CD4-positive, CD25-positive, alpha-beta regulatory T cell (primary cell): ENCODE results near the gene PTH1R. TPM values are rescaled to one million over a fixed set of nuclear protein-coding genes. Genes with fewer than 3 reads are reported as not detected.

Experiments used
- polyA plus RNA-seq, 4 donors: library from polyadenylated mRNA; unstranded; fragments of 300-500 nt; fragmentation: Illumina TruSeq; gene quantifications; one replicate each; pipeline ENCODE4 v1.2.3, GENCODE V29; 2021
- total RNA-seq: library from RNA; stranded (reverse); gene quantifications from one replicate; pipeline ENCODE4 v1.2.3, GENCODE V29; 2022

The PTH1R gene
- total and polyA plus RNA-seq, 5 donors from 2014 or later: not detected

Other genes with a start within 250 kb of the PTH1R start
- 25.8 TPM for gene ALS2CL, start 184.0 kb upstream of the PTH1R start, total RNA-seq
- 1 to 10 TPM; 1.3 to 2.5 (median 1.7) TPM for gene ALS2CL, start 184.0 kb upstream of the PTH1R start, polyA plus RNA-seq
- 1.9 TPM for gene TMIE, start 176.3 kb upstream of the PTH1R start, total RNA-seq
- gene TMIE, start 176.3 kb upstream of the PTH1R start, polyA plus RNA-seq: 1 to 10 TPM in 3 of 4 donors, under 1 TPM in 1; 0.60 to 1.9 (median 1.4) TPM
- gene PRSS50, start 159.9 kb upstream of the PTH1R start, total RNA-seq: not detected
- gene PRSS50, start 159.9 kb upstream of the PTH1R start, polyA plus RNA-seq: not detected
- gene MYL3, start 14.3 kb upstream of the PTH1R start, total RNA-seq: not detected
- gene MYL3, start 14.3 kb upstream of the PTH1R start, polyA plus RNA-seq: not detected
- 71.8 TPM for gene CCDC12, start 99.0 kb downstream of the PTH1R start, total RNA-seq
- gene CCDC12, start 99.0 kb downstream of the PTH1R start, polyA plus RNA-seq: 100 to 1,000 TPM in 3 of 4 donors, 10 to 100 TPM in 1; 90.4 to 116 (median 106) TPM
- 429 TPM for gene NBEAL2, start 101.9 kb downstream of the PTH1R start, total RNA-seq
- 10 to 100 TPM in 2 of 4 donors, 1 to 10 TPM in 2; 4.7 to 13.5 (median 8.6) TPM for gene NBEAL2, start 101.9 kb downstream of the PTH1R start, polyA plus RNA-seq